HG03103 (cell line): ENCODE results near the gene GMDS.

Experiments
- ATAC-seq: cut with Tn5 transposase; IDR thresholded peaks from one replicate; pipeline ENCODE4 v1.9.1; 2021; ENCODE audit warnings: low read depth; ENCODE audit not compliant: unreplicated experiment

GMDS gene

DNA sequence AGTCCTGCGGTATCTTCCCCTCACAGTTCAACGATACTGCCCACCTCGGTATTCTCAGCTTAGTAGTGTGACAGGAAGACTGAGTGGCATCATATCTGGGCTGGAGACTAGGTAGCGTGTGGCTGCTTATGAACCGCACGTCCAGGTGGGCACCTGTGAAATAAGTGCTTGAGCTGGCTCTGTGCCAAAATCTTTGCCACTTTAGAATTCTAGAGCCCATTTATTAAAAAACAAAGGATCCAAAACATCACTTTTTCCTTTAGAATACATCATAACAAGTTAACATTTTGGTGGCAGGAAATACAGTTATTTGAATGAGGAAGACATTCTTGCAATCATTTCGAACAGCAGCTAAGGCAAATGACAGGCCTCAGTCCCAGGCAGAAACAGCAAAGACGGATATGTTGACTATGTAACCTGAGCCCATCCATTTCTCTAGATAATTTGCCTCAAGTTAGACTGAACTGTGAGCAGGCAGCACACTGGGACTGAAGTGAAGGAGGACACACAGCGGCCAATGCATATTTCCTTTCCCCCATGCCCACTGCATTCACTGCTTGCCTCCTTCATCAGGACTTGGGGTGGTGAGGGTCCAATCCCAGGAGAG is 136.6 kb downstream of the GMDS start:
- no peak for ATAC-seq

DNA sequence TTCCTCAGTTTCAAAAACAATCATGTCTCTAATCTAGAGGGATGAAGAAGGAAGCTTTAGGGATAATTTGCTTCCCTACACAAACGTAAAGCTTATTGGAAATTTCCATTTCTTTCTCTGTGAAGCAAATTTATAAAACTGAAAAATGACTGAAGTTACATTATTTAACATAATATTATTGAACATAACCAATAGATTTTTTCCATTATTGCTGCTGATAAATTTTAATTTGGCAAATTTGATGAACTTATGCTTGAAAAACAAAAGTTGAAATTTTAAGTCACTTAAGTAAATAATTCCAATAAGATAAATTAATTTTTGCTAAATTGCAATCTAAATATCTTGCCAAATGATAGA is 140.9 kb downstream of the GMDS start:
- ATAC-seq = no peak

DNA sequence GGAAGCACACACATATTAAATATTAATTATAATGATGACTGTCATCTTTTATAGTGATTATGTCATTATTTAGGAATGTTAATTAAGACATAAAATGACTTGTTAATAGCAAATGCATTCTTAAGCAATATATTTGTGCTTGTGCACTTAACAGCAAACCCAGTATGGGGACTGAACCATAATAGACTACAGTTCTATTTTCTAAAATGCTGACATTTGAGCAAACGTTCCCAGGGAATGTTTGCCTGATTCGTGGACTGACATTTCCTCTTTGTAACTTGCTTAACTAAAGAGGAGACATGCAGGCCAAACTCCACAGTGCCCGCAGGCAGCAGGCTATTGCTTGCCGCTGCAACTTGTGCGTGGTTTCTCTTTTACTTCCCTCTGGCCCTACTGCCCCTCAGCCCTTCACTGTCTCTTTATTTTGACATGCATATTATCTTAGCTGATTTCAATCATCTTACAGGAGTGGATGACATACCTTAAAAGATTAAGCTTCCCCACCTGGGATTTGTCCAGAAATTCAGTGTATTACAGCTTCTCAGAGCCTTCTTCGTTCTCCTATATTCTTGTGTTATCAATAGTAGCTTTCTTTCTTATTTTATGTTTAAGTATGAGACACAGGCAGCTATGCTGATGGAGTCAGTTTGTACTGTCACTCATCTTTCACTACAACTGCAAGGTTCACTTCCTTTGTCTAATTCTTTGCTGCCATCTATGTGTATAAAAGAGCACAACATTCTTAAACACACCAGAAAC is 141.5 kb downstream of the GMDS start:
- no peak for ATAC-seq

DNA sequence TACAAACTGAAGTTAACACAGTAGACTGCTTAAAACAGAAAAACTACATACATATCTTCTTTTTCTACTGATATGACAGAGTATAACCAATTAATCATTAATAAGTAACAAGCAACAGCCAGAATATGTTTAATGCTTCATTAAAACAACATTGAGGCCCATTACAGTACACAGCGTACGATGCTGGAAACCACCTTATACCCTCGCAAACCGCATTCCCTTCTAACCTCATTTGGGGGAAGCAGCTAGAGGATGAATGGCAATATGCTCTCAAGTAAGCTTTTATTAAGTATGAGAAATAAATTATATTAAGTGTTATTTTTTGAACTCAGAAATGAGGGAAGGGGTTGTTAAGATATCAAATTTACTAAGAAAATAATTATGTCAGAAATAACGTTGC is 142.4 kb downstream of the GMDS start:
- no peak for ATAC-seq

DNA sequence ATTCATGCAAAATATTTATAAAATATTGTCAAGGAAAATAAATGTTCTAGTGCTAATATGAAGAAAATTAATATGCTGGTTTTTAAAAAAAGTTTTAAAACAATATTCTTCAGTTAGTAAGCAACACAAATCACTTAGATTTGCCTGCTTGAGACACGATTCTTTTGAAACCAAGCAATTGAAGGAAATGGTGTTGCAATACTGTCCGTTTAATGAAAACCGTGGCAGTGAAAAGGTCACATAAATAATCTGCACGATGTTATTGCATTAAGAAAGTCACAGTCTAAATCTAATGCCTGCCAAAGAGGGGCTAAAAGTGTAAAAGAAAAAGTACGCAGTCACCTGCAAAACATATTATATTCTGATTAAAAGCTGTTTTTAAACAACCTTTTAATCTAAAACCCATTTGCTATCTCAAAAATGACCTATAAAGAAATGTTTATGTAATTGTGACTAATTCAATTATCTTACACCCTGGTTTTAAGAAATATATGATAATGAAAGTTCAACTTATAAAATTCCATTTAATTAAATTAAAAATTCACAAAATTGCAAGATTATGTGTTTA is 143.0 kb downstream of the GMDS start:
- no peak for ATAC-seq

DNA sequence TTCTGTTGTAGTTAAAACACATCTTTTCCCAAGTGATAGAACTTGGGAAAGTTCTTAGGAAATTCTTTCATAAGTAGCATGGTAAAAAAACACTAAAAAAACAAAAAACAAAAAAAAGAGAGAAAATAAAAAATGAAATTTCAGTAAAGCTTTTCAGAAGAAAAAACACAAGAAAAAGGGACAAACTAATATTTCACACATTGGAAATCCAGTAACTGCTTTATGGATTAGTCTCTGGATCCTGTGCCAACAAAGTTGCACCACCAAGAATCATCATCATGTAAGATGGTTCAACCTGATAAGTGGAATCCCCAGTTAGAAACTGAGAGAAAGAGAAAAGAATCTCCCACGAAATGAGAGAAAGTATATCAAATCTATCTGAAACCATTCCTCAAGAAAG is 144.2 kb downstream of the GMDS start:
- no peak for ATAC-seq

DNA sequence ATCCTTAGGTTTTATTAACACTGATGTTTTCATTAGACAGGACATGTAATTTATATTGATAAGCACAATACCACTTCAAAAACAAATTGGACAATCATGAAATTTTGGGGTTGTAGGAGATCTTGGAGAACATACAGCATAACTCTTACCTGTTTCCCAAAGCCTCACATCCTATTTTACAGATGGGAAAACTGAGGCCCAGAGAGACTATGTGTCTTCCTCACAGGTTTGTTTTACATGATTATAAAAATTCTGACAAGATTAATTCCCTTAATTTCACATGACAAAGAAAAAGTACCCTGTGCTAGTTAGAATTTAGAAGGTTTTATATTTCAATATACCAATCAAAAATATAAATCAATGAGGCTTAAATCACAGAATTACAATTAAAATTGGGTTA is 145.5 kb downstream of the GMDS start:
- ATAC-seq = no peak

DNA sequence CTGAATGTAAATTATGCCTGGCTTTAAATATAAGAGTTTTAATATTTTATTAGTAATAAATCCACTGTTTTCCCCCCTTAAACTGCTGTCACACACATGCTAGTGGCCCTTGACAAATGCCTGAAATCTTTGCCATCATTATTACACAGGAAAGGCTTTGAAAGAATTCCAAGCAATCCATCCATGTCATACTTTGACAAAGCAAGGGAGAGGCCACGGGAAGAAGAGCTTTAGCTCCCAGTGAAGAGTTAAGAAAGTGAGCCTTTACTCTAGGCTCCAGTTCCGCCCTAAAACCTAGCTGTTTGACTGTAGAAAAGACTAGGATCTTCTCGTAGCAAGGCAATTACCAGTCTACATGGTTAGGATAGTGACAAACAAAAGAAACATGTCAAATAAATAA is 147.9 kb downstream of the GMDS start:
- no peak for ATAC-seq

DNA sequence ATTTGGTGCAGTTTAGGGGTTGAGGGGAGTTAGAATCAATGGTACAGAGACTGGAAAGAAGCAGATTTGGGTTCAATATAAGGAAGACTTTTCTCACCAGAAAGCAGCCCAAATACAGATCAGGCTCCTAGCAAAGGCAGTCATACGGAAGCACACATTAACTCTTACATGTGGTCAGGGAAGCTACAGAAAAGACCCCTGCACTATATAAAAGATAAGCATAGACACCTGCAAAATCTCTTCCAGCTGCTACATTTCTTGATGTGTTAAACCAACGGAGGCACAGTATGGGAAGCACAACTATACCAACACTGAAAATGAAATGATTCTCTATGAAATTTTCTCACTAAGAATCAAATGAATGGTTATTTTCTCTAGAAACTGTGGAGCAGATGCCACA is 150.8 kb downstream of the GMDS start:
- no peak for ATAC-seq

DNA sequence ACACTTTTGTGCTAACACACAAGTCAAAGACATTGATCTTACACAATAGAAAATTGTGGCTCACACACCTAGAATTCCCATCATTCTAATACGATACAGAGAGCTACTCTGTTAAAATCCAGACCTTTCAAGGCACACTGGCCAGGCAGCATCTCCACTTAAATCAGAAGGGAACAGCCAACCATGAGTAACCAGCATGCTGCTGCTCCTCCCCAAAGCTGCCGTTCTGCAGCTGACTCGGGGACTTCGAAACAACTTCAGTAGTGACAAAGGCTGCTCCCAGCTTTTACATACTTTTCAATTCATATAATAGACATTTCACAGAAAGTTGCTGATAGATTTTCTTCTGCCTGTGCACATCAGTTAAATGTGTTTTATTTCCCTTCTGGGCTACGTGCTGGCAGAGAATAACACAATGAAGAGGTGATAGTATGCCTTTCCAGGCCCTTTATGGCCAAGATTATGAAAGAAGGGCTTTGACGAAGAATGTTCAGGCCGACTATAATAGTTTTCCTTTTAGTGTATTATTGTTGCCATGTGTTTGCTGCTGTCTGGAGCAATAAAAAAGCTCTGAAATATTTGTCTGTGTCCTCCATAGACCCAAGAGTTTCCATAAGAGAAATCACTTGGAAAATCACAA is 159.0 kb downstream of the GMDS start:
- no peak for ATAC-seq

DNA sequence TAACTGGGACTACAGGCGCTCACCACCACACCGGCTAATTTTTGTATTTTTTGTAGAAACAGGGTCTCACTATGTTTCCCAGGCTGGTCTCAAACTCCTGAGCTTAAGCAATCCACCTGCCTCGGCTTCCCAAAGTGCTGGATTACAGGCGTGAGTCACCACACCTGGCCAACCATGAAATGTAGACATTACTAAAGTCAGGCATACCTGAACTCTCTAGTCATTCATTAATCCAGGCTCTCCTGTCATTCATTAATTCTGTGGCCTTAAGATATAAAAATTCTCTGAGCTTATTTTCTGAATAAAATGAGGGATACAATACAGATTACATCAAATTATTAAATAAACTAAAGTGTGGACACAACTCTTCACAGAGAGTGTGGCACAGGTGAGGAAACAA is 159.7 kb downstream of the GMDS start:
- no peak for ATAC-seq

DNA sequence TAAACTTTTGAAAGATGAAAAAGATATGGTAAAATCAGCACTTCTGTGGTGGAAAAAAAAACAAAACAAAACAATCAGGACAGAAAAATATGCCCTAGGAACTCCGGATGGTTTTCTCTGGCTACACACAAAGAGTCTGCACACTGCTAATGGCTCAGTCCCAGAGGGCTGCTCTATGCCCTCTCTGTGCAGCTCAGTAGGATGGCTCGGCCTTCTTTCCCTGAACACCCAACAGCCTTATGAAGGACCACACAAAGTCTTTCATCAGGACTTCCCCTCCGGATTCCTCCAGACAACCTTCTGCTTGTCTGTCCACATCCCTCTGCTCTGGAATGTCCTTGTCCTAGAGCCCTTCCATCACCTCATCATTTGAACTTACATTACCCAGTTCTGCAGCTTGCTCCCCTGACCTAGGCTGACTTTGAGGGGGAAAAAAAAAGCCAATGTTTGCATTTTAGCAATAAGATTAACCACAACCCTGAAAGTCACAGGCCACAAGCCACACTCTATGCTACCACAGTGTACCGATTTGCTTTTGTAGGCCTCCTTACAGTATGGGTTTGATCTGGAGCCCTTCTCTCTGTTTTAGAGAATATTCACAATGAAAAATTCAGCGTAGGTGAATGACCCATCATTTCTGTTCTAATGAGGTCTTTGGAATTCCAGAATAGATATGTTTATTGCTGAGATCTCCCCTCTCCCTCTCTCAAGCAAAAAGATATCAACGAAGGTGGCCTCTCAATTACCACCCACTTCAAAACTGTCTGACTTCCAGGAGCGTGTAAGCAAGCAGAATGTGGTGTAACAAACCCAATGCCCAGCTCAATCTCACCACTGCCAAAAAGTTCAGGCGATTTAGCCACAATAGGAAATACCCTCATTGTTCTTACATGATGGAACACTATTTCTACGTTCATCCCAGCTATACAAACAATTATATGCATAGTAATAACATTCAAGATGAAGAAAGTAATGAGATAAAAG is 164.0 kb downstream of the GMDS start:
- ATAC-seq = peak; percentile 84

DNA sequence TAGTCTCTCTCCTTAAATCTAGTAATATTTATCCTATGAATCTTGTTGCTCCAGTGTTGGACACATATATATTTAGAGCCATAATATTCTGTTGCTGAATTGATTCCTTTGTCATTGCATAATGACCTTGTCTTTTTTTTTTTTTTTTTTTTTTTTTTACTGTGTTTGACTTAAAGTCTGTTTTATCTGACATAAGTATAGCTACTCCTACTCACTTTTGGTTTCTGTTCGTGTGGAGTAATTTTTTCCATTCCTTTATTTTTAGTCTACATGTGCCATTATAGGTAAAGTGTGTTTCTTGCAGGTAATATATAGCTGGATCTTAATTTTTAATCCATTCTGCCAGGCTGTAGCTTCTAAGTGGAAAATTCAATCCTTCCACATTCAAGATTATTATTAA is 166.5 kb downstream of the GMDS start:
- ATAC-seq = no peak

DNA sequence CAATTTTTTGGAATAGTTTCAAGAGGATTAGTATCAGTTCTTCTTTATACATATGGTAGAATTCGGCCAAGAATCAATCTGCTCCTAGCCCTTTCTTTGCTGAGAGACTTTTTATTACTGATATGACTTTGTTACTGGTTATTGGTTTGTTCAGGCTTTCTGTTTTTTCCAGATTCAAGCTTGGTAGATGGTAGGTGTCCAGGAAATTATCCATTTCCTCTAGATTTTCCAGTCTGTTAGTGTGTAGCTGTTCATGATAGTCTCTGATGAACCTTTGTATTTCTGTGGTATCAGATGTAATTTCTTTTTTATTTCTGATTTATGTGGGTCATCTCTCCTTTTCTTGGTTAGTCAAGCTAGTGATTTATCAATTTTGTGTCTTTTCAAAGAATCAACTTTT is 167.6 kb downstream of the GMDS start:
- no peak for ATAC-seq

DNA sequence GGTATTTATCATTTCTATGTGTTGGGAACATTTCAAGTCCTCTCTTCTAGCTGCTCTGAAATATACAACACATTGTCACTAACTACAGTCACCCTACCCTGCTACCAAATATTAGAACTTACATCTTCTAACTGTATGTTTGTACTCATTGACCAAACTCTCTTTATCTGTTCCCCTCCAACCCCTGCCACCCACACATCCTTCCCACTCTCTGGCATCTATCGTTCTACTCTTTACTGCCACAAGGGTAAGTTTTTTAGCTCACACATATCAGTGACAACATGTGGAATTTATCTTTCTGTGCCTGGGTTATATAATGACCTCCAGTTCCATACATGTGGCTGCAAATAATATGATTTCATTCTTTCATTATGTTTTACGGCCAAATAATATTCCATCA is 171.9 kb downstream of the GMDS start:
- no peak for ATAC-seq

DNA sequence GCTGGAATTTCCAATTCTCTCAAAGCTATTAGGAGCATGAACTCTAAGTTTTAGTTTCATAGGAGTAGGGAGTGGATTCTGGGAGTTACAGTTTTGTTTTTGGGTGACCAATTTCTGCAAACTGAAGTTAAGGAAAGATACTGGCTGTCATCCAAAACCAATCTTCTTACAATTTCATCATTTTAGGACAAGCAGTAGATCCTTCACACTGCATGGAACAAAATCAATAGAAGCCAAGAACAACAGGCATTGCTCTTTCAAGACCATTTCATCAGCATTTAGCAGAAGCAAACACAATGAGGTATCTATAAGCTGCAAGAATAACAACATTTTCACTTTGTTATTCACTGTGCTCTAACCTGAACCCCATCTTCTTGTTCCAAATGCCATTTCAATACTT is 173.0 kb downstream of the GMDS start:
- no peak for ATAC-seq

DNA sequence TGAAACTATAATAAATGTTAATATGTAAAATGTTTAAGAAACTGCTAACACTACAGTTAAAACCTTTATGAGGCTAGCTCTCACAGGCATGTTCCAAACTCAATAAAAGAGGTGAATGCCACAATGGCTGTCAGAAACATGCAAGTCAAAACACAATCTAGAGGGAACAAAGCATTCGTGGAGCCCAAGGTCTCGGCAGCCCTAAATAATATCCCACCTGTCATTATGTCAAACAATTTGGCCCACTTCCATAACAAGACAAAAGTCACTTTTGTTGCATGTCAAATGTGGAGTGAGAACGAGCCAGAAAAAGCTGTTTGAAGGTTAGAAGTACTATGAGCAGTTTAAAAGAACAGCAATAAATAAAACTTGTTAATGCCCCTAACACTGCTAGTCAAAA is 181.9 kb downstream of the GMDS start:
- no peak for ATAC-seq

DNA sequence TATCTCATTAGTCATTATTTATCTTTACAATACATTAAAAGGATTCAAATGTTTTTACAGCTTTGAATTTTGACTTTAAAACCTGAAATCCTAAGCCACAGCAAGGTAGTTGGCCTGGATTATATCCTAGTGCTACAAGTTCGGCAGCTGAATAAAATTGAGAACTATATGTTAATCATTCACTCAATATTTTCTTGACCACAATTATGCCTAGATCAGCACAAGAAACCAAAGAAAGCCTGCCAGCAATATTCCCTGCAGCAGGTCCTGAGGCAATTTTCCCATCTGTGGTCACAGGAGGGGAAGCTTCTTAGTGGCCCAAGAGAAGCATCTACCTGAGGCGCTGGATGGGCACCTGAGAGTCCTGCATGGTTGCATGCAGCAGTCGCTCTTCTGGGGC is 183.5 kb downstream of the GMDS start:
- no peak for ATAC-seq

DNA sequence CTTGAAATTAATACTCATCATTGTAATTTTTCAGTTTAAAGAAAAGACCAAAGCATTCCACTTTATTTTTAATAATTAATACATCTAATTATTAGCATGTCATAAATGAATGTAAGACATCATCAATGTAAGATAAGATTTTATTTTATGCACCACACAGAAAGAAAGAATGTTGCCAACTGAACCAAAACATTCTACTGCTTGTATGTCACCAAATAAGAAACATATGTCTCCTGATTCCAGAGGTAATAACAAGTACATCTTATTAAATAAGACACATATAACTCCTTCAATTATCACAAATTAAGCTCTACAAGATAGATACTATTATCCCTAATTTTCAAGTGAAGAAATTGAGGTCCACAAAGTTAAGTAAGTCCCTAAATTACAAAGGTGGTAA is 189.5 kb downstream of the GMDS start:
- no peak for ATAC-seq

DNA sequence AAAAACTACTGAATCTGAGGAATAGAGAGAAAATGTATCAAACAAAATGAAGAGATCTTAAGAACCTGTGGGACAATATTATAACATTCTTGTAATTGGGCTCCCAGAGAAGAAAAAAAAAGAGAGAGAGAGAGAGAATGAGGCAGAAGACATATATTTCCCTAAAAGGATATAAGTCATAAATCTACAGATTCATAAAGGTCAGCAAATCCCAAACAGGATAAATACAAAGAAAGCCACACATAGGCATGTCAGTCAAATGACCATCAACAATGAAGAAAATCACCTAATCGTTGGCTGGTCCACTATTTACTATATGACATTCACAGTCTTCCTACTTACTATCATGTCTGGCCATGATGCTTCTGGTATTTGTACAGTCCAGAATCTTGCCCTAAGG is 190.3 kb downstream of the GMDS start:
- ATAC-seq = no peak
